GM10847 (cell line): ENCODE measurements around the gene CCDC146.

Experiments used
- POLR2A ChIP-seq: IDR thresholded peaks from 2 replicates; pipeline ENCODE4 v1.6.1; 2011; ENCODE audit not compliant: insufficient read length; ENCODE audit errors: extremely low read depth

Gene CCDC146

DNA sequence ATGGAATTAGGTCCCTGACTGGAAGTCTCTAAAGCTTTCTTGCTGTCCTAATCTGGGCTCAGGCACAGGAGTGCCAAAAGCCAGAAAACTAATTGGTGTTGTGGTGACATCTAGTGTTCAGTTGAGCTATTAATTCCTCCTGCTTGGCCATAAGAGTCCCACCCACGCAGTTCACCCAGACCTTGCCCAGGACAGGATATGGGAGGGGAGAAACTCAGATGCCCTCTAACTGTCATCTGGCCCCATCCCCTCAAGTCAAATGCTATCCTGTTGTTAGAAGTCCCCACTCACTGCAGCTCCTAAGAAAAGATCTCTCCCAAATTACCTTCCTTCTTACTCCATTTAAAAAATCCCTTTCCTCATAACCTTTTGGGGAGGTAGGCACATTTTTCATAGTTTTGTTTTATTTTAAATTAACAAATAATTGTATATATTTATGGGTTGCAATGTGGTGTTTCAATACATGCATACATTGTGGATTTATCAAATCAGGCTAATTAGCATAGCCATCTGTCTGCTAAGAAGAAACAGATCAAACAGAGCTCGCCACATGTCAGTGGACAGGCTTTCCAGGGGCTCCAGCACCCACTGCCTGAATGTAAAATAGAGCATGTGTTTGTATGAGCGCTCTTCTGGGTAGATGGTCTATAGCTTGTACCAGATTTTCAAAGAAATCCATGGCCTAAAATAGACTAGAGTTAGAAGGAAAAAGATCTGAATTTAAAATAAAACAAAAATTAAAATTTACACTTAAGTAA is 209.7 kb downstream of the CCDC146 start:
- TF ChIP-seq POLR2A, result no peak

DNA sequence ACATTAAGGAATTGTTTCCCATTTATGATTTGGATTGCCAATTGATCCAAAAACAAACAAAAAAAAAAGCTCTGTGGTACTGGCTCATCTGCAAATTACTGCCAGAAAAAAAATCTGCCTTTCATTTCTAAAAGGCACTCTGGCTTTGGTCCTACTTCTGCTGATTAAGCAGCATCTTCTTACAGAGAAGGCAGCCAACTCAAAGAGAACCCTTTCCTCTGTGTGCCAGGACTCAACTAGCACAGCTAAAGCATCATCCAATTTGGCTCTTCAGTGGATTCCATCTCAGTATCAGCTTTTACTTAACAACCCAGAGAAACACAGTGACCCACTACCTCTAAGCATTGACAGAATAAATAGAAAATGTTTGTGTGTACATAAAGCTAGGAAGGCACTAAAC is 213.2 kb downstream of the CCDC146 start:
- no peak for TF ChIP-seq POLR2A

DNA sequence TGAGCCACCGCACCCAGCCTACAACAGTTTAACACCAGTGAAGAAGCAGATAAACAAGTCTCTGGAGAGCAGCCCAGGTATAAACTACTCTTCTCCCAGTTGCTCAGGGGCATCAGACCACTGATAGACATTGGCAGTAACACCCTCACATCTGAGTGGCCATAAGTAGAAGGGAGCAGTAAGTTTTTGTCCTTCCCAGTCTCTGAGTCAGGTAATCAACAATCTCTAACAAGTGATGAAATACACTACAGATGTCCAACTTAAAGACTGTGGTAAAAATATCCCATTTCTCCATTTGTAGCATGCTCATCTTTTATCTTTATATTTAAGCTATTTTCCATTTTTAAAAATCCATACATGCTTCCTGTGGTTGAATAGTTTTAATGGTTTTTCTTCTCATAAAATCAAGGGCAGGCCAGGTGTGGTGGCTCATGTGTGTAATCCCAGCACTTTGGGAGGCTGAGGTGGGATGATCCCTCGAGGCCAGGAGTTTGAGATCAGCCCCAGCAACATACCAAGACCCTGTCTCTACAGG is 215.1 kb downstream of the CCDC146 start:
- TF ChIP-seq POLR2A, result no peak

DNA sequence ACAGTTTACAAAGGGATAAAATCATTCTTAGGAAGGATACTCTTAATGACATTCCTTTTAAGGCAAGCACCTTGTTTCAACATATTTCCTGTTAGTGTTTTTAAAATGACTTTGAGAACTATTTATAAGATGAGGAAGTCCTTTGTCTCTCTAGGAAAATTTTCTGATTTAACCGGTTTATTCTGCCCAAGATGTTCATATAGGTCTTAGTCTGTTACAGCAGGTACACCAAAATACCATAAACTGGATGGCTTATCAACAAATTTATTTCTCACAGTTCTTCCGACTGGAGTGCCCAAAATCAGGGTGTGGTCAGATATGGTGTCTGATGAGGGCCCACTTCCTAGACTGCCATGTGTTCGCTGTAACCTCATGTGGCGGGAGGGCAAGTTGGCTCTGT is 215.8 kb downstream of the CCDC146 start:
- no peak for TF ChIP-seq POLR2A

DNA sequence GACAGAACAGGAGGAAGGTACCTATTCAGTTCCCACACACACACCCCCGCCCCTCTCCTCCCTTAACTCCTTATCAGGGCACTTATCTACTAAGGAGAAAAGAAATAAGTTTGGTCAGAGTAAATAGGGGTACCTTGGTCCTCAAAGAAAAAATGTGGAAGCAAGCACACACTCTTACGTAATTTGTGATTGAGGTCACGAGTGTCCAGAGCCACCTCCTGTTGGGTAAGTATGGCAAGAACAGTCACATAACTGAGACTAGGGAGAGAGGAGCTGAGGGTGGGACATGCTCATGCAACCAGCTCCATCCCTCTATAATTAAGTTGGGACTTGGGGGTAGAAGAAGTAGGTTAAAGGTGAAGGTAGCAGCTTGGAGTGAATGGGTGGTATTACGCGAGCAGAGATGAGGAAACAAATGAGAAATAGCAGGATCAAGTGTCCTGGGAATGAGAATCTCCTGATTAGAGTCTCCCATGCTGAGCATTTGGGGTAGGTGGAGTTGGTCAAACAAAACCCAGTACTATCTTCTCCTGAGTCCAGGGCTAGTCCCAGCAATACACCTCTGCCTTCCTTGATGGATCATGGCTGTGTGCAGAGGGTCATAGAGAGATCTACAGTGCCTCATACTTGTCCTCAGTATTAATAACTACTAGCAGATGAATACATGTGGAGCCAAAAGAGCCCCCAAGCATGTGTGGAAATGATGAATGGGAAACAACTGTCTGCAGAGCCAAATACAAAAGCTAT is 216.6 kb downstream of the CCDC146 start:
- no peak for TF ChIP-seq POLR2A

DNA sequence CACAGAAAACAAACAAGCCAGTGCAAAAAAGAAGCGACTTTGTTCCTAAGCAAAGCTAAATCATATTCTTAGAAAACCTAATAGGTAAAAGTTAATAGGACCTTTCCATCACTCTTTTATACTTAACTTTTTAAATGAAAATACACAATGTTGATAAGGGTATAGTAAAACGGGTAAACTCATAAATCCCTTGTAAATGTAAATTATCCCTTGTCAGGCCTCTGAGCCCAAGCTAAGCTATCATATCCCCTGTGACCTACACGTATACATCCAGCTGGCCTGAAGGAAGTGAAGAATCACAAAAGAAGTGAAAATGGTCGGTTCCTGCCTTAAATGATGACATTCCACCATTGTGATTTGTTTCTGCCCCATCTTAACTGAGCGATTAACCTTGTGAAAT is 217.3 kb downstream of the CCDC146 start:
- TF ChIP-seq POLR2A, result no peak
